GM12891 (cell line): ENCODE results near the gene TGFA.

Experiments
- POLR2A ChIP-seq: IDR thresholded peaks from 2 replicates; pipeline ENCODE4 v1.6.1; 2011; ENCODE audit warnings: low read depth, low read length, control low read depth
- POLR2AphosphoS5 ChIP-seq: IDR thresholded peaks from 2 replicates; pipeline ENCODE4 v1.6.1; 2011; ENCODE audit warnings: low read depth, low read length, control low read depth
- SPI1 ChIP-seq: IDR thresholded peaks from 2 replicates; pipeline ENCODE4 v1.6.1; 2011; ENCODE audit warnings: low read depth, low read length, control low read depth

GRCh38 chr2:70454936-70455544, 98.6 kb downstream of the TGFA start:
- no peak for TF ChIP-seq POLR2A
- TF ChIP-seq SPI1: no peak
- no peak for TF ChIP-seq POLR2AphosphoS5
